ENCODE results near the gene TMEM63A. TPM values are rescaled to one million over a fixed set of nuclear protein-coding genes. Genes with fewer than 3 reads are reported as not detected.

TMEM63A gene
- polyA plus RNA-seq, 2 of the 4 experiments (the other 2 are of a cell fraction), result 7.5 to 9.5 TPM

DNA sequence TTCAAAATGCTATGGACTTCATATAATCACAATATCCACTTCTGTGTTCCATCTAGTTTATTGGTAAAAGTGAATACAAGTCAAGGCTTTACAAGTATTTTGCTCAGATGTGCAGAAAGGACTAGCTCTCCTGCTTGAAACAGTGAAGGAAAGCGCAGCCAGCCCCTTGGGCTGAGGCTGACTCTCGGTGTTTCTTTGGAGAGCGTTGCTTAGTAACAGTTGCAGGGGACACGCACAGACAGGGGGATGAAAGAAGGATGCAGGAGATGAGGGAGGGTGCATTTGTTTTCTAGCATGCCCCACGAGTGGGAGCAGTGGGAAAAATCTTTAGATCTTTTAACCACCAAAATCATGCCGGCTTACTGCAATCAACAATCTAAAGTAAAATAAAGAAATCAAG lies 32.8 kb upstream of the TMEM63A start (continued):
- TF ChIP-seq RFX5 (IDR thresholded peaks at IDR 0.05) (no peak), NR3C1 (IDR thresholded peaks at IDR 0.05) (no peak), FOXS1 (CRISPR knock-in tag; IDR thresholded peaks at IDR 0.05) (no peak), CBX8 (IDR thresholded peaks at IDR 0.05) (no peak), EHMT2 (IDR thresholded peaks at IDR 0.05; ENCODE audit: low read depth) (no peak), RARB (CRISPR knock-in tag; IDR thresholded peaks at IDR 0.05) (no peak), RCOR1 (IDR thresholded peaks at IDR 0.05; ENCODE audit: low read depth, low read length) (no peak), HOXB13 (CRISPR knock-in tag; IDR thresholded peaks at IDR 0.05; ENCODE audit: low read depth) (no peak), ZSCAN20 (CRISPR knock-in tag; IDR thresholded peaks at IDR 0.05) (no peak)
- TF ChIP-seq, protein P1, sequence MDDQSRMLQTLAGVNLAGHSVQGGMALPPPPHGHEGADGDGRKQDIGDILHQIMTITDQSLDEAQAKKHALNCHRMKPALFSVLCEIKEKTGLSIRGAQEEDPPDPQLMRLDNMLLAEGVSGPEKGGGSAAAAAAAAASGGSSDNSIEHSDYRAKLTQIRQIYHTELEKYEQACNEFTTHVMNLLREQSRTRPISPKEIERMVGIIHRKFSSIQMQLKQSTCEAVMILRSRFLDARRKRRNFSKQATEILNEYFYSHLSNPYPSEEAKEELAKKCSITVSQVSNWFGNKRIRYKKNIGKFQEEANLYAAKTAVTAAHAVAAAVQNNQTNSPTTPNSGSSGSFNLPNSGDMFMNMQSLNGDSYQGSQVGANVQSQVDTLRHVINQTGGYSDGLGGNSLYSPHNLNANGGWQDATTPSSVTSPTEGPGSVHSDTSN (IDR thresholded peaks at IDR 0.05), result no peak

DNA sequence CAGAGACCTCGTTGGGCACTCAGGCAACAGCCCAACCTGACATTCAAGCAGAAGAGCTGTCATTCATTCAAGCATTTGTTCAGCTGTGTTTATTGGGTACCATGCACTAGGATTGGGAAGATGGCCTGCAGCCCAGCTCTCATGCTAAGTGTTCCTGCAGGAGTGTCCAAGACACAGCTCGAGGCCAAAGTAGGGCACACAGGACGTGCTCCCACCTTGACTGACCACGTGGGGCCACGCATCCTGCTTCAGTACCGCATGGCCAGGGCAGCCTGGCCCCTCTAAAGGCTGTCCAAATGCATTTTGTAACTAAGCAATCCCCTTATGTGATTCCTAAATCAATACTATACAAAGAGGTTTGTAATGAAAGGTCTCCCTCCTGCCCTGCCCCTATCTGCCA lies 32.2 kb upstream of the TMEM63A start:
- H3K4me3 ChIP-seq, result no peak overlapping the region
- CTCF ChIA-PET, result interaction anchor here (1.1 to 10.9 kb wide), 3 partner anchors 10 to 441 kb away, joined by 3 to 196 read pairs (median 3); partner anchors contain the start of gene PYCR2
- no peak overlapping the region for H3K4me2 ChIP-seq
- ATAC-seq (no peak), FAIRE-seq (no peak), DNase-seq (ENCODE audit: low read depth in 1 of 2, low spot score in 1 of 2) (no peak)
- no peak overlapping the region for H3K27ac ChIP-seq
- no peaks in the 10 kb centered on the region for H3K9me3 ChIP-seq
- H3K4me1 ChIP-seq, result peaks cover 8% of the 10 kb centered on the region; the same call in 1 of the 3 replicates
- POLR2A ChIA-PET, result no interaction called here
- TF ChIP-seq RARB (CRISPR knock-in tag; IDR thresholded peaks at IDR 0.05), result no peak
- TF ChIP-seq CHD2 (IDR thresholded peaks at IDR 0.05; ENCODE audit: low read length, partially characterized antibody), result no peak
- TF ChIP-seq CHD4 (IDR thresholded peaks at IDR 0.05; ENCODE audit: borderline replicate concordance), result no peak
- TF ChIP-seq MAFK (IDR thresholded peaks at IDR 0.05; ENCODE audit: partially characterized antibody), result no peak
- TF ChIP-seq ZNF302 (CRISPR knock-in tag; IDR thresholded peaks at IDR 0.05), result no peak
- TF ChIP-seq FOSB (CRISPR knock-in tag; IDR thresholded peaks at IDR 0.05), result no peak
- TF ChIP-seq, protein P2, sequence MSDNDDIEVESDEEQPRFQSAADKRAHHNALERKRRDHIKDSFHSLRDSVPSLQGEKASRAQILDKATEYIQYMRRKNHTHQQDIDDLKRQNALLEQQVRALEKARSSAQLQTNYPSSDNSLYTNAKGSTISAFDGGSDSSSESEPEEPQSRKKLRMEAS (IDR thresholded peaks at IDR 0.05), result no peak
- no peak for TF ChIP-seq KDM1A (IDR thresholded peaks at IDR 0.05; ENCODE audit: low read depth)
- no peak for TF ChIP-seq ZC3H11A (IDR thresholded peaks at IDR 0.05)
- TF ChIP-seq, protein P3, sequence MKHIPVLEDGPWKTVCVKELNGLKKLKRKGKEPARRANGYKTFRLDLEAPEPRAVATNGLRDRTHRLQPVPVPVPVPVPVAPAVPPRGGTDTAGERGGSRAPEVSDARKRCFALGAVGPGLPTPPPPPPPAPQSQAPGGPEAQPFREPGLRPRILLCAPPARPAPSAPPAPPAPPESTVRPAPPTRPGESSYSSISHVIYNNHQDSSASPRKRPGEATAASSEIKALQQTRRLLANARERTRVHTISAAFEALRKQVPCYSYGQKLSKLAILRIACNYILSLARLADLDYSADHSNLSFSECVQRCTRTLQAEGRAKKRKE (CRISPR knock-in tag; IDR thresholded peaks at IDR 0.05; ENCODE audit: low read depth), result no peak
- no peak for TF ChIP-seq JUNB (IDR thresholded peaks at IDR 0.05)
- no peak for TF ChIP-seq SREBF2 (IDR thresholded peaks at IDR 0.05)
- TF ChIP-seq, protein P4, sequence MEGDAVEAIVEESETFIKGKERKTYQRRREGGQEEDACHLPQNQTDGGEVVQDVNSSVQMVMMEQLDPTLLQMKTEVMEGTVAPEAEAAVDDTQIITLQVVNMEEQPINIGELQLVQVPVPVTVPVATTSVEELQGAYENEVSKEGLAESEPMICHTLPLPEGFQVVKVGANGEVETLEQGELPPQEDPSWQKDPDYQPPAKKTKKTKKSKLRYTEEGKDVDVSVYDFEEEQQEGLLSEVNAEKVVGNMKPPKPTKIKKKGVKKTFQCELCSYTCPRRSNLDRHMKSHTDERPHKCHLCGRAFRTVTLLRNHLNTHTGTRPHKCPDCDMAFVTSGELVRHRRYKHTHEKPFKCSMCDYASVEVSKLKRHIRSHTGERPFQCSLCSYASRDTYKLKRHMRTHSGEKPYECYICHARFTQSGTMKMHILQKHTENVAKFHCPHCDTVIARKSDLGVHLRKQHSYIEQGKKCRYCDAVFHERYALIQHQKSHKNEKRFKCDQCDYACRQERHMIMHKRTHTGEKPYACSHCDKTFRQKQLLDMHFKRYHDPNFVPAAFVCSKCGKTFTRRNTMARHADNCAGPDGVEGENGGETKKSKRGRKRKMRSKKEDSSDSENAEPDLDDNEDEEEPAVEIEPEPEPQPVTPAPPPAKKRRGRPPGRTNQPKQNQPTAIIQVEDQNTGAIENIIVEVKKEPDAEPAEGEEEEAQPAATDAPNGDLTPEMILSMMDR (IDR thresholded peaks at IDR 0.05), result no peak
- no peak for TF ChIP-seq RNF2 (IDR thresholded peaks at IDR 0.05; ENCODE audit: borderline replicate concordance, low read depth)
- TF ChIP-seq, protein P5, sequence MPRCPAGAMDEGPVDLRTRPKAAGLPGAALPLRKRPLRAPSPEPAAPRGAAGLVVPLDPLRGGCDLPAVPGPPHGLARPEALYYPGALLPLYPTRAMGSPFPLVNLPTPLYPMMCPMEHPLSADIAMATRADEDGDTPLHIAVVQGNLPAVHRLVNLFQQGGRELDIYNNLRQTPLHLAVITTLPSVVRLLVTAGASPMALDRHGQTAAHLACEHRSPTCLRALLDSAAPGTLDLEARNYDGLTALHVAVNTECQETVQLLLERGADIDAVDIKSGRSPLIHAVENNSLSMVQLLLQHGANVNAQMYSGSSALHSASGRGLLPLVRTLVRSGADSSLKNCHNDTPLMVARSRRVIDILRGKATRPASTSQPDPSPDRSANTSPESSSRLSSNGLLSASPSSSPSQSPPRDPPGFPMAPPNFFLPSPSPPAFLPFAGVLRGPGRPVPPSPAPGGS (IDR thresholded peaks at IDR 0.05), result no peak
- no peak for TF ChIP-seq CBX2 (IDR thresholded peaks at IDR 0.05; ENCODE audit: borderline replicate concordance, low read depth)
- WGBS (ENCODE audit: missing lambda C conversion rate), result 90% methylated on average over 6 of the region's 6 CpGs
